GM19023 (cell line): ENCODE results near the gene RHPN2.
A peak's percentile ranks its signal among the peaks of the same experiment; 100 is the strongest.
"Not testable (repeated sequence)": the region's sequence is repeated elsewhere in the genome, so short reads cannot be mapped to it uniquely, and the experiment has no call there.

Experiments
- ATAC-seq: cut with Tn5 transposase; IDR thresholded peaks from one replicate; pipeline ENCODE4 v1.9.1; 2021; ENCODE audit warnings: mild to moderate bottlenecking, moderate library complexity; ENCODE audit not compliant: unreplicated experiment

The RHPN2 gene

GRCh38 chr19:33066543-33066942 lies 1.9 kb upstream of the RHPN2 start:
- no peak for ATAC-seq

GRCh38 chr19:33064458-33064791 lies 263 bp downstream of the RHPN2 start:
- ATAC-seq, result peak; percentile 47

GRCh38 chr19:33063753-33064457 lies 783 bp downstream of the RHPN2 start:
- no peak for ATAC-seq

- no peak for ATAC-seq
Observed at GRCh38 chr19:33063356-33063752, 1.3 kb downstream of the RHPN2 start.

GRCh38 chr19:33062902-33063301 lies 1.8 kb downstream of the RHPN2 start:
- ATAC-seq, result no peak

- ATAC-seq, result no peak
Observed at GRCh38 chr19:33060586-33060985, 4.1 kb downstream of the RHPN2 start.

GRCh38 chr19:33055718-33056117 lies 9.0 kb downstream of the RHPN2 start:
- ATAC-seq, result no peak

GRCh38 chr19:33054623-33055022 lies 10.1 kb downstream of the RHPN2 start:
- no peak for ATAC-seq

- no peak for ATAC-seq
Observed at GRCh38 chr19:33052352-33052972, 12.2 kb downstream of the RHPN2 start.

GRCh38 chr19:33050110-33050509 lies 14.6 kb downstream of the RHPN2 start:
- ATAC-seq, result no peak

GRCh38 chr19:33048806-33049676 lies 15.6 kb downstream of the RHPN2 start:
- ATAC-seq, result no peak

- no peak for ATAC-seq
Observed at GRCh38 chr19:33047422-33047821, 17.3 kb downstream of the RHPN2 start.

- ATAC-seq, result not testable (repeated sequence)
Observed at GRCh38 chr19:33041828-33042160, 22.9 kb downstream of the RHPN2 start.

GRCh38 chr19:33040994-33041827 lies 23.5 kb downstream of the RHPN2 start:
- no peak for ATAC-seq

- ATAC-seq, result no peak
Observed at GRCh38 chr19:33039815-33040214, 24.9 kb downstream of the RHPN2 start.

GRCh38 chr19:33039108-33039599 lies 25.5 kb downstream of the RHPN2 start:
- no peak for ATAC-seq

GRCh38 chr19:33037168-33038025 lies 27.3 kb downstream of the RHPN2 start:
- ATAC-seq, result not testable (repeated sequence)

- ATAC-seq, result not testable (repeated sequence)
Observed at GRCh38 chr19:33036370-33037167, 28.1 kb downstream of the RHPN2 start.

GRCh38 chr19:33035461-33035860 lies 29.2 kb downstream of the RHPN2 start:
- ATAC-seq, result no peak
